ENCODE measurements around the gene PSPH.

PSPH gene

DNA sequence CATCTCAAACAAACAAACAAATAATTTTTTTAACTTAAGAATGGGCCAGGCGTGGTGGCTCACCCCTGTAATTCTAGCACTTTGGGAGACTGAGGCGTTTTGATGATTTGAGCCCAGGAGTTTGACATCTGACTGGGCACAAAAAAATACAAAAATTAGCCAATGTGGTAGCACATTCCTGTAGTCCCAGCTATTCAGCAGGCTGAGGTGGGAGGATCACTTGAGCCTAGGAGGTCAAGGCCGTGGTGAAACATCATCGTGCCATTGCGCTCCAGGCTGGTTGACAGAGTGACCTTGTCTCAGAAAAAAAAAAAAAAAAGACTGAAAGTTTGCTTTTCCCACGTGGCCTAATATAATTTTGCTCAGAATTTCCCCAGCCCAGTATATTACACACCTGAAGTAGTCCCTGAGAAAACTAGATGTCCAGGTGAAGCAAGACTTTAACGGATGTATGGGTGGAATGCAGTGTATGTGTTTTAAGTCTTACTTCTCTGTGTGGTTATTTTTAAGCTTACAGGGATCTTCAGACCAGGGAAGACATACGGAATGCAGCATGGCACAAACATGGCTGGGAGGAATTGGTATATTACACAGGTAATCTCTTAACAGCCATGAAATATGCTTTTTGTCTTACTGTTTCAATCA, 54.3 kb downstream of the PSPH start:
- no peak for DNase-seq (ENCODE audit: low spot score)

DNA sequence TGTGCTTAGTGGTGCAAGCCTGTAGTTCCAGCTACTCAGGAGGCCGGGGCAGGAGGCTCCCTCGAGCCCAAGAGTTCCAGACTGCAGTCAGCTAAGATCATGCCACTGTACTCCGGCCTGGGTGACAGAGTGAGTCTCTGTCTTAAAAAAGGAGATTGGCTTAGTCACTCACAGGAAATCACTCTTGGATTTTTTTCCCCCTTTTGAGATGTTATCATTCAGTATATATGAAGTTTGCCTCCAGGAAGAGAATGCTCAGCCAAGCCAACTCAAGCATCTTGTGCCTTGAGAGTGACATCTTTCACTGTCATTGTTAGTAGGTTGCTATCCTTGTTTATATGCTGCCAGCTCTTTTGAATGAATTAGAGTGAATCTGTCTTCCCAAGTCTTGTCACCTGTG, 58.9 kb downstream of the PSPH start:
- no peak for DNase-seq (ENCODE audit: low spot score)

DNA sequence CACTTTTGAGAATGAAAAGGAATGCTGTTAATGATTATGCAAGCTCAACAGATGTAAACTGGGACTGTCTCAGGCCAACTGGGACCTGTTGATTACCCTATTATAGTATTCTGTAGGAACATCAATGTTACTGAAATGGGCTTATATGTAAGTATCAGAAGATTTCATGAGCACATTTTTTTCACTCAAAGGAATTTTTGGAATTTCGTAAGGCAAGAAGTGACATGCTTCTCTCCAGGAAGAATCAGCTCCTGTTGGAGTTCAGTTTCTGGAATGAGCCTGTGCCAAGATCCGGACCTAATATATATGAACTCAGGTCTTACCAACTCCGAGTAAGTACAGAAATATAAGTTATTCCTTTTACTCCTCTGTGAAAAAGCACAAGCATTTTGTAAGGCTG, 67.7 kb downstream of the PSPH start:
- DNase-seq (ENCODE audit: low spot score) = no peak

GRCh38 chr7:55980266-55980665, 71.0 kb downstream of the PSPH start:
- DNase-seq (ENCODE audit: low spot score) = no peak

- no peak for DNase-seq (ENCODE audit: low spot score)
These were observed 73.4 kb downstream of the PSPH start for GRCh38 chr7:55977831-55978230.

- no peak for DNase-seq (ENCODE audit: low spot score)
These were observed 75.1 kb downstream of the PSPH start for GRCh38 chr7:55975988-55976633.

- DNase-seq (ENCODE audit: low spot score) = no peak
These were observed 77.4 kb downstream of the PSPH start for GRCh38 chr7:55973747-55974250.

- DNase-seq (ENCODE audit: low spot score) = no peak
These were observed 80.3 kb downstream of the PSPH start for GRCh38 chr7:55970978-55971377.

GRCh38 chr7:55970561-55970960, 80.7 kb downstream of the PSPH start:
- no peak for DNase-seq (ENCODE audit: low spot score)

- DNase-seq (ENCODE audit: low spot score) = no peak
These were observed 81.9 kb downstream of the PSPH start for GRCh38 chr7:55969391-55969790.

DNA sequence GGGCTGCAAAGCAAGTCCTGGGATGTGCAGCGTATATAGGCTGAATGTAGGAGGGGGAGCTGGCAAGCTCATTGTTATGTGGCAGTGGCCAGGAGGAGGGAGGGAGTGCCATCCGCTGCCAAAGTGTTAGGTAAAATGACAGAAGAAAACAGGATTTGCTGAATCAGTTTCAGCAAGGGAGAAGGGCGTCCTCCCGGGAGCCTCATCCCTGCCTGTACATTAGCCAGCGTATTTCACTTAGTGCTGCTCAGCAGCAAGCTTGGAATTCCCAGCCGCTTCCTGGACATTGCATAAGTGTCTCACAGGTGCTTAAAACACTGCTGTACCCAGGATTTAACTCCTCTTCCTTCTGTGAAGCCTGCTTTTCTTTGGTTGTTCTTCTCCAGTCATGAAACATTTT, 84.4 kb downstream of the PSPH start:
- no peak for DNase-seq (ENCODE audit: low spot score)

- no peak for DNase-seq (ENCODE audit: low spot score)
These were observed 85.3 kb downstream of the PSPH start for GRCh38 chr7:55965805-55966421.

- no peak for DNase-seq (ENCODE audit: low spot score)
These were observed 86.2 kb downstream of the PSPH start for GRCh38 chr7:55965100-55965470.

DNA sequence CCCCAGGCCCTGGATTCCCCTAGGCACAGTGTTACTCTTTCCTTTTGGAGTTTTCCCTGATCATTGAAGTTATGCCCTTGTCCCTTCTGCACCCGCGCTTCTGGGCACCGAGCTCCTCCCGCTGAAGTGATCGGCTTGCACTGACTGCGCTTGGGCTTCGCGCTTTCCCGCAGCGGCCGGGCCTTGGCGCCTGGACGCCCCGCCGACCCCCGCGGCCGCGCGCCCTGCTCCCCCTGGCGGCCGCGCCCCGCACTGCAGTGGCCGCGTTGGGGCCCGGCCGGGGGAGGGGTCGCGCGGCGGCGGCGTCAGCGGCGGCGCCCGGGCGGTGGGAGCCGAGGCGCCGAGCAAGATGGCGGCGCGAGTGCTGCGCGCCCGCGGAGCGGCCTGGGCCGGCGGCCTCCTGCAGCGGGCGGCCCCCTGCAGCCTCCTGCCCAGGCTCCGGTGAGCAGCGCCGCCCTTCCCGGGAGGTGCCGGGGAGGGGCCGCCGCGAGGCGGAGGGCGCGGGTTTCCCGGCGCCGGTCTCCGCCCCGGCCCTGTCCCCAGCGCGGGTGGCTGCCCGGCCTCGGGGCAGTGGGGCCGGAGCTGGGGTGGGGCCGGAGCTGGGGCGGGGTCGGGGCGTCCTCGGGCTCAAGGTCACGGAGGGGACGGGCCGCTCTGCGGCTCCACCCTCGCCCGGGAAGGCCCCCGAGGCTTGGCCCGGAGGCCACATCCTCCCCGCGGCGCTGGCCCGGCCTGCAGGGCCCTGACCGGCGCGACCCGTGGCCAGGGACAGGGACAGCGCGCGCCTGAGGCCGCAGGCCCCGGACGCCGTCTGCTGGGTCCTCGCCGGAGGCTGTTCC, 86.8 kb downstream of the PSPH start, which contains the start of gene NIPSNAP2:
Gene NIPSNAP2, plus strand, starts transcription at position 325 of the 839 bp plus-strand sequence. Its CDS starts 25 bp downstream, at position 350.
- DNase-seq (ENCODE audit: low spot score) = peak; percentile 94

DNA sequence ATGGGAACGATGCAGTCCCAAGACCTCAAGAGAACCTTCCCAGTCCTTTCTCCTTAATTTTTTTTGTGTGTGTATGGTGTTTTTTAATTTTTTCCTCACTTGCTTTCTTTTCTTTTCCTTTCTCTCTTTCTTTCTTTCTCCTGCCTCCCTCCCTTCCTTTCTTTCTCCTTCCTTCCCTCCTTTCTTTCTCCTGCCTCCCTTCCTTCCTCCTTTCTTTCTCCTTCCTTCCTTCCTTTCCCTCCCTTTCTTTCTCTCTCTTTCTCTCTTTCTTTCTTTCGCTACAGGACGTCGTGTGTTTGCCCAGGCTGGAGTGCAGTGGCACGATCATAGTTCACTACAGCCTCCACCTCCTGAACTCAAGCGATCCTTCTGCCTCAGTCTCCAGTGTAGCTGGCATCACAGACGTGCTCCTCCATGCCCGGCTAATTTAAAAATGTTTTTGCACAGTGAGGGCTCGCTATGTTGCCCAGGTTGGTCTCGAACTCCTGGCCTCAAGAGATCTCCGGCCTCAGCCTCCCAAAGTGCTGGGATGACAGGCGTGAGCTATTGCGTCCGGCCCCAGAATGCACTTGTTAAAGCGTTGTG, 87.6 kb downstream of the PSPH start:
- DNase-seq (ENCODE audit: low spot score) = no peak

DNA sequence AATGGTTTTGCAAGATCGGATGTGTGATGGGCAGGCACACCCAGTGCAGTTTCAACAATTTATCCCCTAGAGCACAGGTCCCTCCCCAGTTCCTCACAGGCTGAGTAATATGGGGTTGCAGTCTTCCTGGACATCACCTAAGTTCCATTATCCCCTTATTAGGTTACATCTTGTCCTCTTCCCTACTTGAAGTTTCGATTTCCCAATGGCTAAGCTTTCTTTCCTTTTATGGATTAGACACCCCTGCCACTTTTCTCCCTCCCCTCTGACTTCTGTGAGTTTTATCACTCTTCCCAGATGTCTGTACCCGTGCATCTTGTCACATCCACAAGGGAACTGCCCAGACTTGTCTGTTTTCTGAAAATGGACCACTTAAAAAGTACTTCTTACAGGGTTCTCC, 89.2 kb downstream of the PSPH start:
- DNase-seq (ENCODE audit: low spot score) = no peak
